ENCODE results near the gene SLC22A1.

DNA sequence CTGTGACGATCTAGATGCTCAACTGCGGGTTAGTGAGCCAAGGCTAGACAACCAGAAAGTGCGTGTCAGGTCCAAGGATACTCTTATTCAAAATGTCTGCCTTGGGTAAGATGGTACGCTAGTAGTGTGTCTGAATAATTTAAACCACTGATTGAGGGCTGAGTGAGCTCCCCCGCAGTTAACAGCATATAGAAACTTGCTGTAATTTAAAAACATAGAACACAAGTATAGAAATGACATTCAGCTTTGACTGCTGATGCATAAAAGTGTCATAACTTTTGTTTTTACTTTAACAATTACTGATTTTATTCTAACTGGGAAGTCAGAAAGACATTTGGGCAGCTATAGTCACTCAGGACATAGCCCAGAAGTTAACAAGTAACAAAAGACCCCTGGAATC, 45.6 kb upstream of the SLC22A1 start:
- TF ChIP-seq, protein P1, sequence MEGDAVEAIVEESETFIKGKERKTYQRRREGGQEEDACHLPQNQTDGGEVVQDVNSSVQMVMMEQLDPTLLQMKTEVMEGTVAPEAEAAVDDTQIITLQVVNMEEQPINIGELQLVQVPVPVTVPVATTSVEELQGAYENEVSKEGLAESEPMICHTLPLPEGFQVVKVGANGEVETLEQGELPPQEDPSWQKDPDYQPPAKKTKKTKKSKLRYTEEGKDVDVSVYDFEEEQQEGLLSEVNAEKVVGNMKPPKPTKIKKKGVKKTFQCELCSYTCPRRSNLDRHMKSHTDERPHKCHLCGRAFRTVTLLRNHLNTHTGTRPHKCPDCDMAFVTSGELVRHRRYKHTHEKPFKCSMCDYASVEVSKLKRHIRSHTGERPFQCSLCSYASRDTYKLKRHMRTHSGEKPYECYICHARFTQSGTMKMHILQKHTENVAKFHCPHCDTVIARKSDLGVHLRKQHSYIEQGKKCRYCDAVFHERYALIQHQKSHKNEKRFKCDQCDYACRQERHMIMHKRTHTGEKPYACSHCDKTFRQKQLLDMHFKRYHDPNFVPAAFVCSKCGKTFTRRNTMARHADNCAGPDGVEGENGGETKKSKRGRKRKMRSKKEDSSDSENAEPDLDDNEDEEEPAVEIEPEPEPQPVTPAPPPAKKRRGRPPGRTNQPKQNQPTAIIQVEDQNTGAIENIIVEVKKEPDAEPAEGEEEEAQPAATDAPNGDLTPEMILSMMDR (IDR thresholded peaks at IDR 0.05; ENCODE audit: poor library complexity, severe bottlenecking): no peak
- TF ChIP-seq RAD21 (conservative IDR thresholded peaks at IDR 0.05): no peak
